DND-41 (cell line): ENCODE measurements around the gene AKR1B15.

Experiments used
- ATAC-seq: fragments of 200-7000 bp; cut with Tn5 transposase; 3 replicates; pipeline ENCODE4 v1.9.1; 2021; ENCODE audit warnings: low read depth; ENCODE audit not compliant: insufficient read depth
- DNase-seq: peaks from one replicate; pipeline ENCODE4 v3.0.0-alpha.2; 2020
- H2AFZ ChIP-seq: 2 replicates; pipeline ENCODE4 v1.6.0; 2012; ENCODE audit warnings: low read depth, low read length
- H3K27ac ChIP-seq: 2 replicates; pipeline ENCODE4 v1.5.1; 2012; ENCODE audit warnings: low read length, inconsistent platforms
- H3K27me3 ChIP-seq: fragments of 200-600 bp; sonication (generic); 2 replicates; pipeline ENCODE4 v1.6.0; 2012; ENCODE audit warnings: low read length, mild to moderate bottlenecking, inconsistent platforms; ENCODE audit not compliant: insufficient read depth, poor library complexity
- H3K36me3 ChIP-seq: 2 replicates; pipeline ENCODE4 v1.5.1; 2012; ENCODE audit warnings: low read length, inconsistent platforms; ENCODE audit not compliant: insufficient read depth
- H3K4me1 ChIP-seq: 2 replicates; pipeline ENCODE4 v1.5.1; 2012; ENCODE audit warnings: mild to moderate bottlenecking, low read length; ENCODE audit not compliant: insufficient read depth
- H3K4me2 ChIP-seq: 2 replicates; pipeline ENCODE4 v1.6.0; 2012; ENCODE audit warnings: mild to moderate bottlenecking, moderate library complexity, low read length, inconsistent platforms; ENCODE audit not compliant: insufficient read depth
- H3K4me3 ChIP-seq, 2 experiments: fragments of 200-600 bp in 1 of 2; shearing (Covaris generic) in 1 of 2; 2 replicates each; pipeline ENCODE4 v1.5.1; 2012 to 2016; ENCODE audit warnings: inconsistent platforms in 2 of 2, low read length in 2 of 2, mild to moderate bottlenecking in 2 of 2, low read depth in 1 of 2, moderate library complexity in 1 of 2
- H3K79me2 ChIP-seq: 2 replicates; pipeline ENCODE4 v1.6.0; 2012; ENCODE audit warnings: low read length, inconsistent platforms; ENCODE audit not compliant: insufficient read depth
- H3K9ac ChIP-seq: 2 replicates; pipeline ENCODE4 v1.6.0; 2012; ENCODE audit warnings: low read depth, mild to moderate bottlenecking, inconsistent platforms, low read length, moderate library complexity
- H3K9me3 ChIP-seq: 2 replicates; pipeline ENCODE4 v1.5.1; 2012; ENCODE audit warnings: low read length, moderate library complexity, mild to moderate bottlenecking, inconsistent platforms; ENCODE audit not compliant: insufficient read depth, severe bottlenecking
- H4K20me1 ChIP-seq: 2 replicates; pipeline ENCODE4 v1.6.0; 2012; ENCODE audit warnings: low read length; ENCODE audit not compliant: insufficient read depth
- EZH2 ChIP-seq: IDR thresholded peaks from 3 replicates; pipeline ENCODE4 v1.6.1; 2012; ENCODE audit warnings: borderline replicate concordance, low read depth, mild to moderate bottlenecking, moderate library complexity, low read length, inconsistent platforms; ENCODE audit not compliant: severe bottlenecking
- TF ChIP-seq, protein P1 (sequence below): IDR thresholded peaks from 2 replicates; pipeline ENCODE4 v1.5.1; 2012; ENCODE audit warnings: borderline replicate concordance, low read length, moderate library complexity, mild to moderate bottlenecking; ENCODE audit not compliant: poor library complexity, severe bottlenecking; ENCODE audit errors: extremely low read depth

Gene AKR1B15

DNA sequence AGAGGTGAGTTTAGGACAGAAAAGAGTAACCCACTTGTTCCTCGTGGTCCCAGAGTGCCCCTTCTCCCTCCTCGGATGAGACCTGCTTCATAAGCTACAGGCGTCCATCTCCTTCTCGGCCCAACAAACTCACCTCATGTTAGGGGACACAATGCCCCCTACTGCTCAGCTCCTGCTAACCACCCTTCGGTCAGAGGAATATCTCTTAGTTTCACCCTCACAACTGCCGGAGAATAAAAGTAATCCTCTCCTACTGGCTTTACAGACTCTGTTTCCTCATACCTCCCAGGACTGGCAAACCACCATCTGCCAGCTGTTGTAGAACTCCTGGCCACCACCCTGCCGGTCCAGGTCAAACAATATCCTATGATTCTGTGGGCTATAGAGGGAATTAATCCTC lies 3.2 kb downstream of the AKR1B15 start:
- Histone ChIP-seq H3K27me3 (no peaks in the 10 kb centered on the region), H2AFZ (no peak overlapping the region), H3K4me1 (no peaks in the 10 kb centered on the region), H3K79me2 (no peaks in the 10 kb centered on the region), H4K20me1 (no peaks in the 10 kb centered on the region), H3K4me2 (no peak overlapping the region), H3K9ac (no peak overlapping the region), H3K4me3 (no peak overlapping the region), H3K27ac (no peak overlapping the region), H3K9me3 (no peaks in the 10 kb centered on the region), H3K36me3 (no peaks in the 10 kb centered on the region)
- no peak for DNase-seq
- TF ChIP-seq EZH2 = no peak
- TF ChIP-seq, protein P1, sequence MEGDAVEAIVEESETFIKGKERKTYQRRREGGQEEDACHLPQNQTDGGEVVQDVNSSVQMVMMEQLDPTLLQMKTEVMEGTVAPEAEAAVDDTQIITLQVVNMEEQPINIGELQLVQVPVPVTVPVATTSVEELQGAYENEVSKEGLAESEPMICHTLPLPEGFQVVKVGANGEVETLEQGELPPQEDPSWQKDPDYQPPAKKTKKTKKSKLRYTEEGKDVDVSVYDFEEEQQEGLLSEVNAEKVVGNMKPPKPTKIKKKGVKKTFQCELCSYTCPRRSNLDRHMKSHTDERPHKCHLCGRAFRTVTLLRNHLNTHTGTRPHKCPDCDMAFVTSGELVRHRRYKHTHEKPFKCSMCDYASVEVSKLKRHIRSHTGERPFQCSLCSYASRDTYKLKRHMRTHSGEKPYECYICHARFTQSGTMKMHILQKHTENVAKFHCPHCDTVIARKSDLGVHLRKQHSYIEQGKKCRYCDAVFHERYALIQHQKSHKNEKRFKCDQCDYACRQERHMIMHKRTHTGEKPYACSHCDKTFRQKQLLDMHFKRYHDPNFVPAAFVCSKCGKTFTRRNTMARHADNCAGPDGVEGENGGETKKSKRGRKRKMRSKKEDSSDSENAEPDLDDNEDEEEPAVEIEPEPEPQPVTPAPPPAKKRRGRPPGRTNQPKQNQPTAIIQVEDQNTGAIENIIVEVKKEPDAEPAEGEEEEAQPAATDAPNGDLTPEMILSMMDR = no peak
- no peak for ATAC-seq

DNA sequence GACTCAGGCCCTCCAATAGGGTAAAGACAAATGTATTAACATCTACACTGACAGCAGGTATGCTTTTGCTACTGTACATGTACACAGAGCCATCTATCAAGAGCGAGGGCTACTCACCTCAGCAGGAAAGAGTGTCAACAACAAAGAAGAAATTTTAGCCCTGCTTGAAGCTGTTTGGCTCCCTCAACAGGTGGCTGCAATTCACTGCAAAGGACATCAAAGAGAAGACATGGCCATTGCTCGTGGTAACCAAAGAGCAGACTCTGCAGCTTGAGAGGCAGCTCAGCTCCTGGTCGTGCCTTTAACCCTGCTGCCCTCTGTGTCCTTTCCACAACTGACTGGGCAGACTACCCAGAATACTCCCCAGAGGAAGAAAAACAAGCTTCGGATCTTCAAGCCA lies 5.1 kb downstream of the AKR1B15 start:
- no peaks in the 10 kb centered on the region for H3K36me3 ChIP-seq
- no peaks in the 10 kb centered on the region for H3K79me2 ChIP-seq
- H3K9ac ChIP-seq = no peak overlapping the region
- no peak for DNase-seq
- H3K4me3 ChIP-seq = no peak overlapping the region
- ATAC-seq = peak; percentile 27; the same call in 1 of the 3 replicates
- no peak overlapping the region for H3K27ac ChIP-seq
- H4K20me1 ChIP-seq = no peaks in the 10 kb centered on the region
- no peak overlapping the region for H3K4me2 ChIP-seq
- no peak overlapping the region for H2AFZ ChIP-seq
- H3K9me3 ChIP-seq = no peaks in the 10 kb centered on the region
- H3K27me3 ChIP-seq = no peaks in the 10 kb centered on the region
- no peaks in the 10 kb centered on the region for H3K4me1 ChIP-seq
- TF ChIP-seq, protein P1 = peak; percentile 43
- no peak for TF ChIP-seq EZH2

DNA sequence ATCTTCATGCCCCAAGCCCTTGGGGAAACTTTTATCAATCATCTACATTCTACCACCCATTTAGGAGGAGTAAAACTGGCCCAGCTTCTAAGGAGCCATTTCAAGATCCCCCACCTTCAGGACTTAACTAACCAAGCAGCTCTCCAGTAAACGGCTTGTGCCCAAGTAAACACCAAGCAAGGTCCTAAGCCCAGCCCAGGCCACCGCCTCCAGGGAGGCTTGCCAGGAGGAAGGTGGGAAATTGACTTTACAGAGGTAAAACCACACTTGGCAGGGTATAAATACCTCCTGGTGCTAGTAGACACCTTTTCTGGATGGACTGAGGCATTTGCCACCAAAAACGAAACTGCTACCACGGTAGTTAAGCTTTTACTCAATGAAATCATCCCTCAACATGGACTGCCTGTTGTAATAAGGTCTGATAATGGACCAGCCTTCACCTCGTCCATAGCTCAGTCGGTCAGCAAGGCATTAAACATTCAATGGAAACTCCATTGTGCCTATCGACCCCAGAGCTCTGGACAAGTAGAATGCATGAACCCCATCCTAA lies 5.6 kb downstream of the AKR1B15 start:
- ATAC-seq = no peak
- no peak overlapping the region for H3K27ac ChIP-seq
- no peak overlapping the region for H2AFZ ChIP-seq

More for the DNA sequence above, 5.6 kb downstream of the AKR1B15 start:
- Histone ChIP-seq H3K9ac (no peak overlapping the region), H3K4me2 (no peak overlapping the region), H3K4me3 (no peak overlapping the region), H4K20me1 (no peaks in the 10 kb centered on the region), H3K27me3 (no peaks in the 10 kb centered on the region), H3K4me1 (no peaks in the 10 kb centered on the region), H3K79me2 (no peaks in the 10 kb centered on the region), H3K36me3 (no peaks in the 10 kb centered on the region), H3K9me3 (no peaks in the 10 kb centered on the region)
- TF ChIP-seq, protein P1 = no peak
- TF ChIP-seq EZH2 = no peak
- DNase-seq = no peak
